GM18520 (cell line): ENCODE data around the gene HIF1A.
"Not testable (repeated sequence)": the region's sequence is repeated elsewhere in the genome, so short reads cannot be mapped to it uniquely, and the experiment has no call there.

ENCODE experiments used
- ATAC-seq: cut with Tn5 transposase; IDR thresholded peaks from one replicate; pipeline ENCODE4 v1.9.1; 2021; ENCODE audit not compliant: unreplicated experiment

The HIF1A gene

GRCh38 chr14:61706096-61706690, 10.9 kb downstream of the HIF1A start:
- ATAC-seq = no peak

GRCh38 chr14:61707774-61708173, 12.5 kb downstream of the HIF1A start:
- ATAC-seq = not testable (repeated sequence)

- not testable (repeated sequence) for ATAC-seq
Measured at GRCh38 chr14:61708693-61709092, 13.4 kb downstream of the HIF1A start.

DNA sequence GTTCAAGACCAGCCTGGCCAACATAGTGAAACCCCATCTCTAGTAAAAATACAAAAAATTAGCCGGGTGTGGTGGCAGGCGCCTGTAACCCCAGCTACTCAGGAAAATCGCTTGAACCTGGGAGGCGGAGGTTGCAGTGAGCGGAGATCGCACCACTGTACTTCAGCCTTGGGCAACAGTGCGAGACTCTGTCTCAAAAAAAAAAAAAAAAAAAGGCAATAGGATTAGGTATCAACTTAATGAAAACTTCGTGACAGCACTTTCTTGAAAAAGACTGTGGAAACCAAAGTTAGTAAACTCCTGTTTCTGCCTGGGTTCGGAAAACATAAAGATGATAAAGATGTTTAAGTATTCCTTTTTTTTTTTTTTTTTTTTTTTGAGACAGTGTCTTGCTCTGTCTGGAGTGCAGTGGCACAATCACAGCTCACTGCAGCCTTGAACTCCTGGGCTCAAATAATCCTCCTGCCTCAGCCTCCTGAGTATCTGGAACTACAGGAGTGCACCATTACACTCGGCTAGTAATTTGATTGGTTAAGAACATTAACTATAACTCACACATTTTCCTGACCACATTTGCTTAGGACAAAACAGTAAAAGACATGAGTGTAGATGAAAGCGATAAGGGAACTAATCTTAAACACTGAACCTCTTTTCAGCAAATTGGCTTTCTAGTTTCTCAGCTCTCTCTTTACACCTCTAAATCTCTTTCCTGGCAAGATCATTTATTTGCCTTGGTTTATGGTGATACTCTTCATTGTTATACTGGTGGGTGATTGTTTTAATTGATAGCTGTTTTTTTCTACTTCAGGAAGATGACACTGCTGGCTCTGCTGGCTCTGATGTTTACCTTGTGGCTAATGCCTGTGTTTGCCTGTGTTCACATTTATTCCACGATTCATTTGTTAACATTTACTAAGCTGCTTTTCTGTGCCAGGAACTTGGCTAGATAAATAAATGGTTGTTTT, 15.8 kb downstream of the HIF1A start:
- no peak for ATAC-seq

- no peak for ATAC-seq
Measured at GRCh38 chr14:61712137-61712536, 16.8 kb downstream of the HIF1A start.

DNA sequence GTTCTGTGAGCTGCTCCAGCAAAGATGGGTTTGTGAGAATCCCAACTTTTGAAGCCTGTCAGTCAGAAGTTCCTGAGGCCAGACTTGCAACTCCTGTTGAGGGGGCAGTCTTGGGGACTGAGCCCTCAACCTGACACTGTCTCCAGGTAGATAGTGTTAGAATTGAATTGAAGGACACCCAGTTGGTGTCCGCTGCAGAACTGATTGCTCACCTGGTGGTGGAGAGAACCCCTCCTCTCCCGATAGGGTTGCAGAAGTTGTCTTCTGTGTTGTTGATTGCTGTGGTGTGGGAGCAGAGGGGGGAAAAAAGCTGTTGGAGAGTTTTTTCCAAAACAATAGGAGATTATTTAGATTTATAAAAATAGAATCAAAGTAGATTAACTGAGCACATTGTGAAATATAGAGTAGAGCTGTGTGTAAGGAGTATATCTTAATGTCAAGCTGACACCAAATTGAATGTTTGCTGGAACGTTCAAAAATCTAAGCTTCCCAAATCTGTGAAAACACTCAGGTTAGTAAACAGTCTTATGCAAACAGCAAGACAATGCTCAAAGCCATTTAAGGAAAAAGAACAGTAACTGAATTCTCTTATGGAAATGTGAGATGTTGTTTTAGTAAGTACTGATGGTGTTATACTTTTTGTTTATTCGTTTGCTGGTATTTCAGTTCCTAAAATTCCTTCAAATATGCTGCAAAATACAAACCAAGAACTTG, 18.6 kb downstream of the HIF1A start:
- no peak for ATAC-seq

- no peak for ATAC-seq
Measured at GRCh38 chr14:61716956-61717355, 21.6 kb downstream of the HIF1A start.

DNA sequence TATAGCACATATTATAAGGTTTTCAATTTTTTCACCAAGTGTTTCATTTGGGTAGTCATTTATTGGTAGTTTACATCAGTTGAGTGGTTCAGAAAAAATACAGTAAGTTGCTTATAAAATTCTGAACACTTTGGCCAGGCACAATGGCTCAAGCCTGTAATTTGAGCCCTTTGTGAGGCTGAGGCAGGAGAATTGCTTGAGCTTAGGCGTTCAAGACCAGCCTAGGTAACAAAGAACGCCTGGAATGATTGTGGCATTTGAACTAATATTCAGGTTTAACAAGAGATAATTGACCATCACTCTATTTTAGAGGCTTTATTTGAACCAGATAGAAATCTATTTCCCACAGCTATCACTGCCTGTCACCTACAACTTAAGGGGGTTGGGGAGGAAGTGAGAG, 22.7 kb downstream of the HIF1A start:
- ATAC-seq = no peak

DNA sequence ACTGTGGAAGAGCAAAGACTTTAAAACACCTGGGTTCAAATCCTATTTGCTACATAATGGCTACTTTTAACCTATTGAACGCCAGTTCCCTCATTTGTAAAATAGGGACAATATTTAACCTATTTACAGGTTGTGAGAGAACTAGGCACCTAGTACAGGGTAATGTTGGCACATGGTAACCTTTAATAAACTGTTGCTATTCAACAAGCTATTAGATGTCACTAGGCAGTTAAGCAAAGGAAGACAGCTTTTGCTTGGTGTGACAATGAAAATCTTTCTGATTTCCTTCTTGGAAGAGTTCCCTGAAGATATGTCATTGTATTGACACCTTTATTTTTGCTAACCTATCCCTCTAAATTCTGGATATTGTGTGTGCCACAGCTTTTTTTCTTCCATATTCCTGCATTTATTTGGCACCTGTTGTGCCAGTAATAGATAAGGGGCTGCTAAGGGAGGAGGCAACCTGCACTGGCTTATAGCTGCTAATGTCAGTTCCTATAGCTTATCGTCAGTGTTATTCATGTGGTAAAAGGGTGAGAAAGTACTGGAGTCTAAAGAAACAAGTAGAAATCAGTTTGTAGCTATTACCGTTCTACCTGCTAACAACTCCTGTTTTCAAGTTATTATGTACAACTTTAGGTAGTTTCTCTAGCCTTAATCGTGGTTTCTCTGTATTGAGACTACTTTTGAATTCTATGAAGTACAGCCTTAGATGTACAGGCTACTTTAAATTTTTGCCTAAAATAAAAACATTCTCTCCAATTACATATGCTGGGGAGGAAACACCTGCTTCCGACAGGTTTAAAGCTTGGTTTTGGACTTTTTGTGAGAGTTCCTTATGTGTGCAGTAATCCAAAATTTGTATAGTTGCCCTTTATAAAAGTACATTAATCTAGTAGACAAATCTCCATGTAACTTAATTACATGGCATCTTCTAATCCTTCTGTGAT, 24.3 kb downstream of the HIF1A start:
- no peak for ATAC-seq

GRCh38 chr14:61720294-61720661, 25.0 kb downstream of the HIF1A start:
- no peak for ATAC-seq

DNA sequence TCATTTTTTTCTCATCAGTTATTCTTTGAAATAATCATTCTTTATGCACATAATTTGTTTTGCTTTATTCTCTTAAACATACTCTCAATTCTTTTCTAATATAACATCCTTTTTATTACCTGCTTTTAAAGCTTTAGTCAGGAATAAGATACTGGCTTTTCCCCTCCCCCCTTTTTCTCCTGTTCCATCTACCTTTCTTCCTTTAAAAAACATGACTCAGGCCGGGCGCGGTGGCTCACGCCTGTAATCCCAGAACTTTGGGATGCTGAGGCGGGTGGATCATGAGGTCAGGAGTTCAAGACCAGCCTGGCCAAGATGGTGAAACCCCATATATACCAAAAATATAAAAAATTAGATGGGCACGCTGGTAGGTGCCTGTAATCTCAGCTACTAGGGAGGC, 25.4 kb downstream of the HIF1A start:
- no peak for ATAC-seq

DNA sequence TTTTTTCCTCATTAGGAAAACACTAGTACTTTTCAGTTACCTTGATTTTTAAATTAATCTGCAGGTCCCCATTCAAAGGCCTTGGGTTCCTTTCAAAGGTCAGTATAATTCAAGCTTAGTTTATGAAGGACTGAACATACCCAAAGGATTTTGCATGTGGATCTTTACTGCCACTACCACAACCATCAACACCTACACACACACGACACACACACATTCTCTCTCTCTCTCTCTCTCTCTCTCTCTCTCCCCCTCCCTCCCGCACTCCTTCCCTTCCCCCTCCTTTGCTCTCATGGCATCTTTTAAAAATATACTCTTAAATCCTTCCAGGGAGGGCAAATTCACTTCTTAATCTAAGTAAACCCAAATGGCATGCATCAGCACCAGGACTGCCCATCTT, 28.8 kb downstream of the HIF1A start:
- no peak for ATAC-seq

- ATAC-seq = no peak
Measured at GRCh38 chr14:61726778-61727658, 31.7 kb downstream of the HIF1A start.

DNA sequence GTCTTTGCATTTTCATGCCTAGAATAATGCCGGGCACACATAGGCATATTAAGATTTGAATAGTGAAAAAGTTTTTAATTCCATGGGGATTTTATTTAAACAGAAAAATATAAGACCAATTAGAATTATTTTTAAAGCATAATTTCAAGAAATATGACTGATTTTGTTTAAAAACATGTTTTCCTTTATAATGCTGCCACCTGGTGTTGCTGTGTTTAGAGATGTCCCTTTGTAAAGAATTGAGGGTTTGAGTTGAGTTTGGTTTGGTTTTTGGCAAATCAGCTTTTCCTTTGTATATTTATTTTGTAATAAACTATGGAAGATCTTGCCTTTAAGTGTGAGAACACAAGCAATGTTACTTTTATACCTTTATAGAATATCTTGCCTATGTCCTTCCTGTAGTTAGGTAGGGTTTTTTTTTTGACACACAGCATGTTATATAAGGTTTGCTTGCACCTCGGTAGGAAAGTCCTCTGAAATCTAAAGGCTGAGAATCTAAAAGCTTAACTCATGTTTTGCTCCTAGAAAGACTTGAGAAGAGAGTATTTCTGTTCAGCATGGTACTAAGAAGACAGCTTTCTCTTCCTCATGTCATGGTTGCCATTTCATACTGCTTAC, 35.6 kb downstream of the HIF1A start:
- ATAC-seq = no peak

DNA sequence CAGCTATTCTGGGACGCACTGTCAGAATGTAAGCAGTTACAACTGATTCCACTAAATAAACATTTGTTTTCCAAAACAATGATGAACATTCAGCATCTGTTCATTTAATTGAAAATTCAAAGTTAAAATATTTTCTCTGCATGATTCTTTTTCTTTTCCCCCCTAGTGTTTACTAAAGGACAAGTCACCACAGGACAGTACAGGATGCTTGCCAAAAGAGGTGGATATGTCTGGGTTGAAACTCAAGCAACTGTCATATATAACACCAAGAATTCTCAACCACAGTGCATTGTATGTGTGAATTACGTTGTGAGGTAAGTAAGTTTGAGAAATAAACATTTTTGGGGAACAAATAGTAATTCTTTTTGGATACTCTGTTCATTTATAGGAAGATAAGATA, 38.7 kb downstream of the HIF1A start:
- ATAC-seq = no peak

GRCh38 chr14:61736751-61737150, 41.4 kb downstream of the HIF1A start:
- ATAC-seq = no peak

- no peak for ATAC-seq
Measured at GRCh38 chr14:61737915-61738314, 42.6 kb downstream of the HIF1A start.

DNA sequence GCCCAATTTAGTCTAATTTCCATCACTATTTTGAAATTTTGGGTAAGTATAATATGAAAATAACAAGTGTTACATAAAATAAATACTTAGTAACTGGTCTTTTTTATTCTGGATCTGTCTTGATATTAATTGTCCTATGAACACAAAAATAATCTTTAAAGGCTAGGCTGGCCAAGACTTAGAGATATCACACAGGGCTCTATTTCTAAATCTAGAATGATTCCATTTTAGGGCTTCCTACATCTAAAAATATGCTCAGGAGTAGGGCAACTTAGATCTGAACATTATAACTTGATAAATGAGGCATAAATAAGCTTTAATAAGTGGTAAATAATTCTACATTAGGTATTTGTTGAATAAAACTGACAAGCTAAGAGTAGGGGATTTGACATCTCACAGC, 43.8 kb downstream of the HIF1A start:
- no peak for ATAC-seq

DNA sequence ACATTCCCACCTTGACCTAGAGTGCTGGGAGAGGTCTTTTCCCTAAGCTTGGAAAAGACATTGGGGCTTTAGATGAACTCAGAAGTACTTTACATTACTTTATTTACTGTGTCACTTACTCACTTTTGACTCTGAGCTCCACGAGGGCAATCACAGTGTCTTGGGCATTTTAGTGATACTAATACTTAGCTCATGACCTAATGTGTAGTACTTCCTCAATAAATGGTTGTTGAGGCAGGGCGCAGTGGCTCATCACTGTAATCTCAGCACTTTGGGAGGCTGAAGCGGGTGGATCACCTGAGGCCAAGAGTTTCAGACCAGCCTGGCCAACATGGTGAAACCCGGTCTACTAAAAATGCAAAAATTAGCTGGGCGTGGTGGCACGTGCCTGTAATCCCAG, 47.1 kb downstream of the HIF1A start:
- ATAC-seq = no peak
